Small intestine (tissue), 7 donors: Measurements from ENCODE around the gene EAF2. TPM values are rescaled to one million over a fixed set of nuclear protein-coding genes. Genes with fewer than 3 reads are reported as not detected.

ENCODE experiments used
- DNase-seq, 2 donors: peaks; one replicate each; pipeline versions ENCODE4 v3.0.0 to v3.0.0-alpha.2; 2013
- FAIRE-seq: peaks from 2 replicates; lab custom pipeline; 2012; peaks lifted over from hg19 to GRCh38; lab: Jason Lieb, UNC
- H3K27ac ChIP-seq, 3 donors: one replicate each; pipeline ENCODE4 v1.5.1; 2013; ENCODE audit warnings: low read length in 2 of 3, mild to moderate bottlenecking in 2 of 3, control low read depth in 1 of 3, inconsistent platforms in 1 of 3, low read depth in 1 of 3, moderate library complexity in 1 of 3
- H3K27me3 ChIP-seq, 3 donors: one replicate each; pipeline ENCODE4 v1.6.1; 2013; ENCODE audit warnings: low read length in 3 of 3, inconsistent platforms in 1 of 3; ENCODE audit not compliant: control insufficient read depth in 3 of 3, insufficient read depth in 3 of 3
- H3K36me3 ChIP-seq, 3 donors: one replicate each; pipeline ENCODE4 v1.6.1; 2013; ENCODE audit warnings: low read length in 3 of 3, inconsistent platforms in 1 of 3, low read depth in 1 of 3, mild to moderate bottlenecking in 1 of 3, moderate library complexity in 1 of 3; ENCODE audit not compliant: control insufficient read depth in 3 of 3, insufficient read depth in 2 of 3
- H3K4me1 ChIP-seq, 3 donors: one replicate each; pipeline ENCODE4 v1.6.1; 2013; ENCODE audit warnings: low read length in 2 of 3, inconsistent platforms in 1 of 3, low read depth in 1 of 3, mild to moderate bottlenecking in 1 of 3, moderate library complexity in 1 of 3; ENCODE audit not compliant: control insufficient read depth in 3 of 3, insufficient read depth in 2 of 3
- H3K4me3 ChIP-seq, 3 donors: one replicate each; pipeline ENCODE4 v1.5.1; 2013; ENCODE audit warnings: low read length in 3 of 3, control low read depth in 1 of 3, inconsistent platforms in 1 of 3, low read depth in 1 of 3, mild to moderate bottlenecking in 1 of 3, moderate library complexity in 1 of 3
- H3K9me3 ChIP-seq, 2 donors: one replicate each; pipeline ENCODE4 v1.6.1; 2013; ENCODE audit warnings: low read depth in 1 of 2, low read length in 1 of 2; ENCODE audit not compliant: control insufficient read depth in 2 of 2, insufficient read depth in 1 of 2
- WGBS, 3 donors: extraction: QIAGEN DNeasy Blood & Tissue Kit; methylation state at CpG; one replicate each; pipeline ENCODE4 v1.1.7; 2013; 5-methylcytosine and 5-hydroxymethylcytosine counted together
- polyA plus RNA-seq, 4 donors: library from polyadenylated mRNA; stranded (reverse) in 3 of 4; unstranded in 1 of 4; fragments of 200-250 nt in 3 of 4; fragments of 120-200 nt in 1 of 4; gene quantifications; one replicate each; pipeline versions ENCODE4 v1.2.1 to v1.2.3, GENCODE V29; 2013
- donor health status: healthy with polysubstance abuse.
- donor health status: control.
- donor health status: control.
- donor health status: Bipolar disorder and iron deficiency.
- donor health status: healthy.

The EAF2 gene
- polyA plus RNA-seq, 4 donors = 4.9 to 18.1 (median 6.9) TPM

GRCh38 chr3:121869736-121870135 lies 34.7 kb downstream of the EAF2 start:
- 89 to 97% (median 94%) methylated on average over 2 of the region's 2 CpGs for WGBS, 3 donors
- Histone ChIP-seq H3K36me3 (no peaks in the 10 kb centered on the region), H3K27me3 (no peaks in the 10 kb centered on the region), H3K4me3 (no peak overlapping the region), H3K27ac (no peak overlapping the region), H3K4me1 (no peaks in the 10 kb centered on the region), H3K9me3 (no peaks in the 10 kb centered on the region)
- DNase-seq = no peak
- no peak for FAIRE-seq

DNA sequence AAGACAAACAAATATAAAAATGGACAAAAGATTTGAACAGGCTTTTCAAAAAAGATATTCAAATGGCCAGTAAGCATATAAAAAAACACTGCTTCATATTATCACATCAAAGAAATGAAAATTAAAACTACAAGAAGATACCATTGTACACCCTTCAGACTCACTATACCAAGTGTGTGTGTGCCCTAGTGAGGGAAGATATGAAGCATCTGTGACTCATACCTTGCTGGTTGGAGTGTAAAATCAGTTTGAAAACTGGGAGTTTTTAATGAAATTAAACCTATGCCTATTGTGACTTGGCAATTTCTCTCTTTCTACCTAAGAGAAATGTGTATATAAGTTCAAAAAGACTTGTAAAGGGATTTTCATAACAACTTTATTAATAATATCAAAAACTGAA lies 35.7 kb downstream of the EAF2 start:
- no peaks in the 10 kb centered on the region for H3K9me3 ChIP-seq
- no peaks in the 10 kb centered on the region for H3K27me3 ChIP-seq
- DNase-seq = no peak
- no peaks in the 10 kb centered on the region for H3K36me3 ChIP-seq
- no peak for FAIRE-seq
- H3K4me3 ChIP-seq = no peak overlapping the region
- no peaks in the 10 kb centered on the region for H3K4me1 ChIP-seq
- no peak overlapping the region for H3K27ac ChIP-seq

GRCh38 chr3:121871430-121871829 lies 36.4 kb downstream of the EAF2 start:
- no peak overlapping the region for H3K27ac ChIP-seq
- H3K9me3 ChIP-seq = no peaks in the 10 kb centered on the region
- WGBS, 3 donors = 71 to 85% (median 82%) methylated on average over 1 of the region's 1 CpG
- no peaks in the 10 kb centered on the region for H3K27me3 ChIP-seq
- DNase-seq (no peak), FAIRE-seq (no peak)
- no peaks in the 10 kb centered on the region for H3K36me3 ChIP-seq
- no peak overlapping the region for H3K4me3 ChIP-seq
- no peaks in the 10 kb centered on the region for H3K4me1 ChIP-seq

- H3K36me3 ChIP-seq = no peaks in the 10 kb centered on the region
- 88 to 96% (median 90%) methylated on average over 1 of the region's 1 CpG for WGBS, 3 donors
- DNase-seq = no peak
- FAIRE-seq = no peak
- H3K4me1 ChIP-seq = no peaks in the 10 kb centered on the region
- H3K9me3 ChIP-seq = no peaks in the 10 kb centered on the region
- no peaks in the 10 kb centered on the region for H3K27me3 ChIP-seq
- no peak overlapping the region for H3K4me3 ChIP-seq
- no peak overlapping the region for H3K27ac ChIP-seq
These were observed 43.4 kb downstream of the EAF2 start for GRCh38 chr3:121878411-121878810.

- WGBS, 3 donors = 47 to 51% (median 48%) methylated on average over 1 of the region's 1 CpG
- H3K27me3 ChIP-seq = no peaks in the 10 kb centered on the region
- H3K9me3 ChIP-seq = no peaks in the 10 kb centered on the region
- peak; percentile 3 to 11 for DNase-seq
- H3K27ac ChIP-seq = no peak overlapping the region
- H3K4me1 ChIP-seq = no peaks in the 10 kb centered on the region
- H3K4me3 ChIP-seq = no peak overlapping the region
- no peak for FAIRE-seq
- H3K36me3 ChIP-seq = no peaks in the 10 kb centered on the region
These were observed 48.5 kb downstream of the EAF2 start for GRCh38 chr3:121883507-121883906.

DNA sequence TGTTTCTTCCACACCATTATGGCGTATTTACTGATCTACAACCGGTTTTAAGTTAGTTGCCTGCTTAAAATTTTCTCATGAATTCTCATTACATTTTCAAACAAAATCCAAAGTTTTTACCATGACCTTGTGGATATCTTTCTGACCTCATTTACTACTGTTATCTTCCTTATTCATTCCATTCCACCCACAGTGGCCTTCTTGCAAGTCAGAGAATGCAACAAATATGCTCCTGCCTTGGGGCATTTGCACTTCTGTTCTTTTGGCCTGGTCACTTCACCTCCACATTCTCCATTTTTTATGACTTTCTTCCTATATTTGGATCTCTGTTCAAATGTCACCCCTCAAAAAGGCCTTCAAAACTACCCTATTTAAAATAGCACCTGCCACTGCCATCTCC lies 50.4 kb downstream of the EAF2 start:
- Histone ChIP-seq H3K36me3 (no peaks in the 10 kb centered on the region), H3K4me3 (no peak overlapping the region), H3K9me3 (no peaks in the 10 kb centered on the region), H3K27ac (no peak overlapping the region), H3K27me3 (no peaks in the 10 kb centered on the region), H3K4me1 (no peaks in the 10 kb centered on the region)
- WGBS, 3 donors = 92 to 94% (median 94%) methylated on average over 2 of the region's 2 CpGs
- FAIRE-seq = no peak
- DNase-seq = no peak

DNA sequence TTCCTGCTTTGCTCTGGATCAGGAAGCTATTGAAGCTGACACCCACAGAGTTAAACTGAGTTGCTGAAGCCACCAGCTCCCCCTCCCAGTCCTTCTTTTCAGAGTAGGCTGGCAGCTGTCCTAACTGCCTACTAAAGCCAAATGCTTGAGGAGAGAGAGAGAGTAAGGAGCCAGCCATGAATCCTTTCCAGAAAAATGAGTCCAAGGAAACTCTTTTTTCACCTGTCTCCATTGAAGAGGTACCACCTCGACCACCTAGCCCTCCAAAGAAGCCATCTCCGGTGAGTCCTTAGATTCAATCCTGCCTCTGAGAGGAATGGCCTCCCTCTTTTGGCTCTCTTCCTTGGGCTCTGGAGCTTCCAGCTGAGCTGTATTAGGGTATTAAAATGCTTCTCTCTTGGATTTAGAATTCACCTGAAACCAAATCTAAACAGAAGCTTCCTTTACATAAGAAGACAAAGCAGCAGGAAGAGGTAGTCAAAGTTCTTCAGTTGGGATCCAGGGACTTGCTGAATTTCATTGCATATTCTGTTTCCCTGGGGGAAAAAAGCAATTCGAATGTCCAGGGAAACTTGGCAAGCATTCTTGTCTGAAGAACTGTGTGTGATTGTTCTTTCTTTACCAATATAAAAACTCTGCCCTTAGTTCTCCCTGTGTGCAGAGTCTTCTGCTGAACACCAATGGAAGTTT lies 59.4 kb downstream of the EAF2 start, which contains the start of gene SLC15A2:
Gene SLC15A2, plus strand, starts transcription at position 101 of the 690 bp plus-strand sequence. Its CDS starts 76 bp downstream, at position 177.
- no peaks in the 10 kb centered on the region for H3K36me3 ChIP-seq
- no peaks in the 10 kb centered on the region for H3K4me1 ChIP-seq
- no peaks in the 10 kb centered on the region for H3K9me3 ChIP-seq
- FAIRE-seq (no peak), DNase-seq (no peak)
- no peak within 1 kb of the TSS for H3K4me3 ChIP-seq
- 48 to 57% (median 50%) methylated on average over 3 of the region's 3 CpGs for WGBS, 3 donors
- H3K27me3 ChIP-seq = no peaks in the 10 kb centered on the region
- no peak within 1 kb of the TSS for H3K27ac ChIP-seq

DNA sequence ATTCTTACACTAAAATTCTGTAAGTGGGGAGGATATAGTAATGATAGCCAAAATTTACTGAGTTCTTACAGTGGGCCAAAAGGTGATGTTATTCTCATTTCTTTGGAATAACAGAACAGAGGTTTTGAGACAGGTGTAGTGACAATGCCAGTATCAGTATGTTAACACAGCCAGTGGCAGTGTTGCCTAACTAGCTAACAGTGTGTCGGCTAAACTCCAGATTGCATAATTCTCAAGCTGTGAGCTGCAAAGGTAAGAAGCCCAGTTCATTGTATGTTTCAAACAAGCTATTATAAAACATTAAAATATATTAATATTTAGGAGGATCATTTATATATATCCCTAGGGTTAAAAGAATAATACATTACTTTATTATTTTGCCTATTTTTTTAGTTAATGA lies 60.1 kb downstream of the EAF2 start:
- 0 to 50% (median 3%) methylated on average over 1 of the region's 1 CpG for WGBS, 3 donors
- Histone ChIP-seq H3K4me3 (no peak overlapping the region), H3K9me3 (no peaks in the 10 kb centered on the region), H3K27ac (no peak overlapping the region), H3K27me3 (no peaks in the 10 kb centered on the region), H3K36me3 (no peaks in the 10 kb centered on the region), H3K4me1 (no peaks in the 10 kb centered on the region)
- DNase-seq (peak in 1 of 2 donors; percentile 26), FAIRE-seq (no peak)

- Histone ChIP-seq H3K27me3 (no peaks in the 10 kb centered on the region), H3K4me1 (no peaks in the 10 kb centered on the region), H3K4me3 (no peak overlapping the region), H3K9me3 (no peaks in the 10 kb centered on the region), H3K36me3 (no peaks in the 10 kb centered on the region), H3K27ac (no peak overlapping the region)
- DNase-seq (no peak), FAIRE-seq (no peak)
These were observed 60.7 kb downstream of the EAF2 start for GRCh38 chr3:121895736-121896135.
